OCI-LY3 (cell line): ENCODE measurements around the gene LUZP1.

Experiments used
- H2AFZ ChIP-seq: fragments of 200-600, 300-600 bp; shearing (Covaris generic); 2 replicates; pipeline ENCODE4 v1.6.0; 2014; ENCODE audit warnings: antibody characterized with exemption, low read depth, low read length
- H3K27ac ChIP-seq: fragments of 200-600, 300-600 bp; sonication (generic); 2 replicates; pipeline ENCODE4 v1.5.1; 2014; ENCODE audit warnings: mild to moderate bottlenecking, low read length, moderate library complexity, mixed read lengths
- H3K27me3 ChIP-seq: fragments of 200-600, 300-600 bp; sonication (generic); 2 replicates; pipeline ENCODE4 v1.6.1; 2014; ENCODE audit warnings: low read depth, low read length, mixed read lengths
- H3K36me3 ChIP-seq: fragments of 200-600, 300-600 bp; sonication (generic); replicated peaks from 2 replicates; pipeline ENCODE3; 2014; ENCODE audit warnings: low read depth, low read length, mixed read lengths
- H3K4me1 ChIP-seq: fragments of 300-600, 200-600 bp; sonication (generic); 2 replicates; pipeline ENCODE4 v1.6.1; 2014; ENCODE audit warnings: low read length, mixed read lengths
- H3K4me2 ChIP-seq: fragments of 200-600, 300-600 bp; sonication (generic); 2 replicates; pipeline ENCODE4 v1.6.1; 2014; ENCODE audit warnings: low read length, mixed read lengths
- H3K4me3 ChIP-seq: fragments of 300-600, 200-600 bp; sonication (generic); 2 replicates; pipeline ENCODE4 v1.5.1; 2014; ENCODE audit warnings: antibody characterized with exemption, mild to moderate bottlenecking, low read length, moderate library complexity
- H3K79me2 ChIP-seq: fragments of 300-600, 200-600 bp; shearing (Covaris generic); 2 replicates; pipeline ENCODE4 v1.6.1; 2014; ENCODE audit warnings: mild to moderate bottlenecking, low read length, mixed read lengths
- H3K9ac ChIP-seq: fragments of 300-600, 200-600 bp; shearing (Covaris generic); 2 replicates; pipeline ENCODE4 v1.6.0; 2014; ENCODE audit warnings: mild to moderate bottlenecking, low read length, moderate library complexity
- H3K9me3 ChIP-seq: fragments of 200-600, 300-600 bp; shearing (Covaris generic); 2 replicates; pipeline ENCODE4 v1.6.1; 2014; ENCODE audit warnings: low read length, mixed read lengths; ENCODE audit not compliant: insufficient read depth
- H4K20me1 ChIP-seq: fragments of 200-600, 300-600 bp; sonication (generic); 2 replicates; pipeline ENCODE4 v1.6.1; 2016; ENCODE audit warnings: low read length, mixed read lengths; ENCODE audit not compliant: insufficient read depth
- EZH2phosphoT487 ChIP-seq: fragments of 200-600 bp; shearing (Covaris generic); IDR thresholded peaks from 2 replicates; pipeline ENCODE4 v1.6.1; 2018; ENCODE audit warnings: antibody characterized with exemption, mixed run types, low read depth
- TF ChIP-seq, protein P1 (sequence below): fragments of 200-600, 300-600 bp; sonication (generic); IDR thresholded peaks from 2 replicates; pipeline ENCODE4 v1.5.1; 2014; ENCODE audit warnings: antibody characterized with exemption, low read length, low read depth

Gene LUZP1

DNA sequence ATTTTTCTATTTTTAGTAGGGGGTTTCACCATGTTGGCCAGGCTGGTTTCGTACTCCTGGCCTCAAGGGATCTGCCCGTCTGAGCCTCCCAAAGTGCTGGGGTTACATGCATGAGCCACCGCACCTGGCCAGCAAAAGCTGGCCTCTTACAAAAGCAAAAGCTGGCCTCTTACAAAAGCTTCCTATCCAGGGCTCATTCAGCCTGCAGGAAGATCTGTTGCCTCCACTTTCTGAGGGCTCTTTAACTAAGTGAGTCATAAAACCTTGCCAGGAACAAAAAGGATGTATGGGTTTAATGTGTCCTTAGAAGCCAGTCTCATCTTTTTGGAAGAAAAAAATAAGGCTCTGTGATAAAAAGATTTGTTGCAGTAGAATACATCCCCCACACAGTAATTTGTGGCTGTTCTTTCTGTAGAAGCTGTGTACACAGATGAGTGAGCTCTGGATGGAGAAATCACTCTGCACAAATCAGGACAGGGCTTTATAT is 33.6 kb upstream of the LUZP1 start:
- Histone ChIP-seq H3K27ac (no peak overlapping the region), H2AFZ (no peak overlapping the region), H3K27me3 (no peaks in the 10 kb centered on the region), H3K9ac (no peak overlapping the region), H3K4me1 (no peaks in the 10 kb centered on the region), H3K9me3 (no peaks in the 10 kb centered on the region), H4K20me1 (no peaks in the 10 kb centered on the region), H3K79me2 (no peaks in the 10 kb centered on the region), H3K4me2 (no peak overlapping the region), H3K36me3 (no peaks in the 10 kb centered on the region), H3K4me3 (no peak overlapping the region)
- no peak for TF ChIP-seq EZH2phosphoT487
- TF ChIP-seq, protein P1, sequence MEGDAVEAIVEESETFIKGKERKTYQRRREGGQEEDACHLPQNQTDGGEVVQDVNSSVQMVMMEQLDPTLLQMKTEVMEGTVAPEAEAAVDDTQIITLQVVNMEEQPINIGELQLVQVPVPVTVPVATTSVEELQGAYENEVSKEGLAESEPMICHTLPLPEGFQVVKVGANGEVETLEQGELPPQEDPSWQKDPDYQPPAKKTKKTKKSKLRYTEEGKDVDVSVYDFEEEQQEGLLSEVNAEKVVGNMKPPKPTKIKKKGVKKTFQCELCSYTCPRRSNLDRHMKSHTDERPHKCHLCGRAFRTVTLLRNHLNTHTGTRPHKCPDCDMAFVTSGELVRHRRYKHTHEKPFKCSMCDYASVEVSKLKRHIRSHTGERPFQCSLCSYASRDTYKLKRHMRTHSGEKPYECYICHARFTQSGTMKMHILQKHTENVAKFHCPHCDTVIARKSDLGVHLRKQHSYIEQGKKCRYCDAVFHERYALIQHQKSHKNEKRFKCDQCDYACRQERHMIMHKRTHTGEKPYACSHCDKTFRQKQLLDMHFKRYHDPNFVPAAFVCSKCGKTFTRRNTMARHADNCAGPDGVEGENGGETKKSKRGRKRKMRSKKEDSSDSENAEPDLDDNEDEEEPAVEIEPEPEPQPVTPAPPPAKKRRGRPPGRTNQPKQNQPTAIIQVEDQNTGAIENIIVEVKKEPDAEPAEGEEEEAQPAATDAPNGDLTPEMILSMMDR = no peak

GRCh38 chr1:23200883-23201282 is 32.2 kb upstream of the LUZP1 start:
- Histone ChIP-seq H2AFZ (no peak overlapping the region), H3K9me3 (no peaks in the 10 kb centered on the region), H3K79me2 (no peaks in the 10 kb centered on the region), H3K36me3 (no peaks in the 10 kb centered on the region), H3K27ac (no peak overlapping the region), H3K27me3 (no peaks in the 10 kb centered on the region), H3K4me2 (no peak overlapping the region), H4K20me1 (no peaks in the 10 kb centered on the region), H3K4me3 (no peak overlapping the region), H3K4me1 (no peaks in the 10 kb centered on the region), H3K9ac (no peak overlapping the region)
- no peak for TF ChIP-seq EZH2phosphoT487
- TF ChIP-seq, protein P1 = no peak

- H3K27me3 ChIP-seq = no peaks in the 10 kb centered on the region
- H3K27ac ChIP-seq = no peak overlapping the region
- H3K36me3 ChIP-seq = no peaks in the 10 kb centered on the region
- no peak overlapping the region for H3K9ac ChIP-seq
- no peak overlapping the region for H2AFZ ChIP-seq
- no peaks in the 10 kb centered on the region for H4K20me1 ChIP-seq
- H3K4me3 ChIP-seq = no peak overlapping the region
- no peaks in the 10 kb centered on the region for H3K9me3 ChIP-seq
- no peak overlapping the region for H3K4me2 ChIP-seq
- TF ChIP-seq, protein P1 = no peak
- TF ChIP-seq EZH2phosphoT487 = no peak
- no peaks in the 10 kb centered on the region for H3K4me1 ChIP-seq
- no peaks in the 10 kb centered on the region for H3K79me2 ChIP-seq
Measured at GRCh38 chr1:23198373-23198772, 29.7 kb upstream of the LUZP1 start.

DNA sequence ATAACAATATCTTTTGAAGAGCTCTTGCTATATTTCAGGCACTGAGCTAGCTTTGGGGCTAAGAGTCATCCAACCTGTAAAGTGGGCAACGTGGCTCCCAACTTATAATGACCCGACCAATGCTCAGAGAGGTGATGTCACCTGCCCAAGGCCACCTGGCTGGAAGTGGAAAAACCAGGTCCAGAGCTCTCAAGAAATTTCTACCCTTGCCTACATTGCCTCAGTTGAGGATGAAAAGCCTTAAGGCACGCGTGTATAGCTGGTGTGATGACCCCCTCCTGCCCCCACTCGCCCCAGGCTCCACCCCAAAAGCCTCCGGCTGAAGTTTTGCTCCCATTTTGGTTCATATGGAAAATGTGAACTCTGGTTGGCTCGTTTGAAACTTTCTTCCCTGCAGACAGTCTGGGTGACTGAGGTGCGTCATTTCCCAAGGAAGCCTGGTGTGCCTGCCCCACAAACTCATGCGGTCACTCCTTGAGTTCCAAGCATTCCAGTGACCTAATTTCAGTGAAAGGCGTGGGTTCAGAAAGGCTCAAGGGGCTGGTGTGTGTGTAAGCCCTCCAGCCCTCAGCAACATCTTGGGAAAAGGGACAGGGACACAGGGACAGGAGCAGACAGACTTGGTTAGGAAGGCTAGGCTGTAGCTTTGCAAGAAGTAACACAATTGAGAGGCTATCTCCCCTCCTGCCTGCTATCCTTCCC is 28.1 kb upstream of the LUZP1 start:
- Histone ChIP-seq H3K4me1 (no peaks in the 10 kb centered on the region), H2AFZ (no peak overlapping the region), H3K9me3 (no peaks in the 10 kb centered on the region), H3K79me2 (no peaks in the 10 kb centered on the region), H3K4me2 (no peak overlapping the region), H3K27ac (no peak overlapping the region), H3K27me3 (no peaks in the 10 kb centered on the region), H4K20me1 (no peaks in the 10 kb centered on the region), H3K9ac (no peak overlapping the region), H3K36me3 (no peaks in the 10 kb centered on the region), H3K4me3 (no peak overlapping the region)
- TF ChIP-seq, protein P1 = no peak
- TF ChIP-seq EZH2phosphoT487 = no peak
